GM20000 (cell line): ENCODE results near the gene TEAD1.
"Not testable (repeated sequence)": the region's sequence is repeated elsewhere in the genome, so short reads cannot be mapped to it uniquely, and the experiment has no call there.

Source experiments
- DNase-seq: peaks from one replicate; pipeline ENCODE4 v3.0.0; 2012; ENCODE audit warnings: low spot score
- TF ChIP-seq, protein P1 (sequence below): IDR thresholded peaks from 2 replicates; pipeline ENCODE4 v1.5.1; 2012; ENCODE audit warnings: mild to moderate bottlenecking, control low read depth; ENCODE audit errors: extremely low read depth, missing control alignments

TEAD1 gene

DNA sequence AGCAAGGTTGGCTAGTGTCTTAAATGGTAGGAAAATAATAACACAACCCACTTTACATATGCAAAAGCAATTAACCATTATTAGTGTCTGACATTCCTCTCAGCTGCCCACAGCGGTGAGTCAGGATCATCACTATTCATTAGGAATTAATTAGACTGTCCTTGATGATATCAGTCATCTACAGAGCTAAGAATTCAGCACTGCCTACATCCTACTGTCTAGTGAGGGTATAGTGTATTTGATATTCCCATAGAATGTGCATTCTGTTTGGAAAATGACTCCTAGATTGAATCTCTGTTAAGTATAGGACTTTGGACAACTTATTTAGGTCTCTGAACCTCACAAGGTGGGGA, 82.2 kb downstream of the TEAD1 start:
- no peak for DNase-seq
- TF ChIP-seq, protein P1, sequence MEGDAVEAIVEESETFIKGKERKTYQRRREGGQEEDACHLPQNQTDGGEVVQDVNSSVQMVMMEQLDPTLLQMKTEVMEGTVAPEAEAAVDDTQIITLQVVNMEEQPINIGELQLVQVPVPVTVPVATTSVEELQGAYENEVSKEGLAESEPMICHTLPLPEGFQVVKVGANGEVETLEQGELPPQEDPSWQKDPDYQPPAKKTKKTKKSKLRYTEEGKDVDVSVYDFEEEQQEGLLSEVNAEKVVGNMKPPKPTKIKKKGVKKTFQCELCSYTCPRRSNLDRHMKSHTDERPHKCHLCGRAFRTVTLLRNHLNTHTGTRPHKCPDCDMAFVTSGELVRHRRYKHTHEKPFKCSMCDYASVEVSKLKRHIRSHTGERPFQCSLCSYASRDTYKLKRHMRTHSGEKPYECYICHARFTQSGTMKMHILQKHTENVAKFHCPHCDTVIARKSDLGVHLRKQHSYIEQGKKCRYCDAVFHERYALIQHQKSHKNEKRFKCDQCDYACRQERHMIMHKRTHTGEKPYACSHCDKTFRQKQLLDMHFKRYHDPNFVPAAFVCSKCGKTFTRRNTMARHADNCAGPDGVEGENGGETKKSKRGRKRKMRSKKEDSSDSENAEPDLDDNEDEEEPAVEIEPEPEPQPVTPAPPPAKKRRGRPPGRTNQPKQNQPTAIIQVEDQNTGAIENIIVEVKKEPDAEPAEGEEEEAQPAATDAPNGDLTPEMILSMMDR, result no peak

DNA sequence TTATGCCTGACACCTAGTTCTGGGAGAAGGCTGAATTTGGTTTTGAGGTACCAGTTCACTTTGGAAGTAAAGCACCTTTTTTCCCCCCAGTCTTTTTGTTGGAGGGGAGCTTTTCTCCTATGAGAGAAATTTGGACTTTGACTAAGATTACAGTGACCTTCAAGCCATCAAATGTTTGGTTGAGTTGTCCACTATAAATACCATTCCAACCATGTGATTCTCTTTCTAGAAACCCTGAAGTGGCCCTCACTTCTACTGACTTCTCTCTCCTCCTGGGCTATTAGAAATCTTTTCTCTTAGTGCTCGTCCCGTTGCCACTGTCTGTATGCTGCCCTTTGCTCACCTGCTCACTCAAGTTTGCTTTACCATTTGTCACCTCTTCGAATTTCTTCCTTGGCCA, 82.6 kb downstream of the TEAD1 start:
- DNase-seq, result no peak
- TF ChIP-seq, protein P1, result no peak

DNA sequence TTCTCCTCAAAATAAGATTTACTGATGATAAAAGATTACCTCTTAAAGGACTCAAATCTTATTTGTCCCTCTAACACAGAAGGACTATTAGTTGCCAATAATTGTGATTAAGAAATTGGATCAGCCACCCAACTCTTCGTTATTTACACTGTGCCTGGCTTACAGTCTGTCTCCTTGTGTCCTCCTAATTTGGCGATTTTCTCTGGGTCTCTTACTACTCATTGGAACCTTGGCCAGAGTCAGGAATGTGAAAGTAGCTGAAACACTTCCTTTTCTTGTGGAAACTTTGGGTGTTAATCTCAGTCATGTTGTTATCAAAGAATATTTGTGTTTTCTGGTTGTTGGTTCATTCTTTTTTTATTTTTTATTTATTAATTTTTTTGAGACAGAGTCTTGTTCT, 83.2 kb downstream of the TEAD1 start:
- TF ChIP-seq, protein P1, result no peak
- DNase-seq, result no peak

DNA sequence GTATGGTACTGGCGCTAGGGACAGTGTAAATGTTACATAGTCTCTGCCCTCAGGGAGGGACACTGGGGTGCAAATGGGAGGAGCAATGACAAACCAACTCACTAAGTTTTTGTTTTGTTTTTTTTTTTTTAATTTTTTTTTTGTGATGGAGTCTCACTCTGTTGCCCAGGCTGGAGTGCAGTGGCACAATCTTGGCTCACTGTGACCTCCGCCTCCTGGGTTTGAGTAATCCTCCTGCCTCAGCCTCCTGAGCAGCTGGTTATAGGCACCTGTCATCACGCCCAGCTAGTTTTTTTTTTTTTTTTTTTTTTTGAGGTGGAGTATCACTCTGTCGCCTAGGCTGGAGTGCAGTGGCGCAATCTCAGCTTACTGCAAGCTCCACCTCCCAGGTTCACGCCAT, 83.9 kb downstream of the TEAD1 start:
- DNase-seq, result not testable (repeated sequence)

DNA sequence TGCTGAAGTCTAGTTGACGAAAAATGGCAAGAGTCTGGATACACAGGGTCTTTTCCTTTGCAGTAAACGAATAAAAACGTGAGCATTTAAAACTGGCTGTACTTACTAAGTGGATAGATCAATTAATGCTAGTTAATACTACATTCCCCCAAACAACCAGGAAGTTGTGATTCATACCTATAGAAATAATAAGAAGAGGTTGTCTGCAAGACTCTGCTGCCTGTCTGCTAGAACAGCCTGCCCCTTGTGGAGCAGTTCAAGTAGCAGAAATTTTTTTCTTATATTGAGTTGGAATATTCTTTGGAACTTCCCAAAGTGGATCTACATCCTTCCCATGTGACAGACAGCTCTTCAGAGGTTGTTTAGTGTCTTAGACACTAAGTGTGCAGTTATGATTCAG, 86.8 kb downstream of the TEAD1 start:
- DNase-seq, result no peak
- TF ChIP-seq, protein P1, result no peak

DNA sequence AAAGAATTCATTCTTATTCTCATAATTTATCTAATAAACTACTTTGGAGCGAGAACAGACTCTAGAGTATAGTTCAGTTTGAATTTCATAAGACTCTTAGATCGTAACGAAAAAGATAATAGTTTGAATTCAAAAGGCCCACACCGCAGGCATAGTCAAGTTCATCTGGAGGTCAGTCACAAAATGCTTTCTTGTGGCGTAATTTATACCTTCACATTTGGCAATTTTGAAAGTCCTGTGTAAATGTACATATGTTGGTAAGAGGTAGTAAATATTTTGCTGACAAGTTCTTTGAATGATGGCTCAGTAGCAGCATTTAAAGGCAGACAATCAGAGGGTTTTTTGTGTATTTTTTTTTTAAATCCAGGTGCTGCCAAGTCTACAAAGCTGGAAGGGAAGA, 88.1 kb downstream of the TEAD1 start:
- TF ChIP-seq, protein P1, result no peak
- no peak for DNase-seq

DNA sequence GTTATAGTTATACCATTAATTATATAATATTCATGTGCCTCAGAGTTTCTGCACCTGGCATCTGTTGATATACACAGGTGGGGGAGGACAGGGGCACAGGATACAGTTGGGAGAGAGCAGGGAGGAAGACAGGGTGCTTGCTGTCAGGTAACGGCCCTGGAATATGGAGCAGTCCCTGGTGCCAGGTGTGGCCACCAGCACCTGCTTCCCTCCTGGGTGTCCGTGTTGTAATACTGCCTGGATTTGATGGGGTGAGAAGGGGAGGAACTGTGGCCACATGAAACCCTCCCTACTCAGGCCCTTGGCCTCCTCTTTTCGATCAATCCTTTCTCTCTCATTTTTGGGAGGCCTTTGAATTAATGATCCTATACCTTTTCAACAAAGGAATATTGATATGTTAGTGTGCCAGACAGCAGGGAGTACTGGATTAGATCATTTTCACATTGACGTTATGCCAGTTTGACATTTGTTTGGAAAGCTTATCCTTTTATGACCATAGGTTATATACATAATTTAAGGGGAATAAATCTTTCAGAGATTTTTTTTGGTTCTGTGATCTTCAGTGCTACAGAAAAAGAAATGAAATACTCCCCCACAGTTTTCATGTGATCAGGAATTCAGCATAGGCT, 88.6 kb downstream of the TEAD1 start:
- DNase-seq, result no peak
- TF ChIP-seq, protein P1, result no peak

DNA sequence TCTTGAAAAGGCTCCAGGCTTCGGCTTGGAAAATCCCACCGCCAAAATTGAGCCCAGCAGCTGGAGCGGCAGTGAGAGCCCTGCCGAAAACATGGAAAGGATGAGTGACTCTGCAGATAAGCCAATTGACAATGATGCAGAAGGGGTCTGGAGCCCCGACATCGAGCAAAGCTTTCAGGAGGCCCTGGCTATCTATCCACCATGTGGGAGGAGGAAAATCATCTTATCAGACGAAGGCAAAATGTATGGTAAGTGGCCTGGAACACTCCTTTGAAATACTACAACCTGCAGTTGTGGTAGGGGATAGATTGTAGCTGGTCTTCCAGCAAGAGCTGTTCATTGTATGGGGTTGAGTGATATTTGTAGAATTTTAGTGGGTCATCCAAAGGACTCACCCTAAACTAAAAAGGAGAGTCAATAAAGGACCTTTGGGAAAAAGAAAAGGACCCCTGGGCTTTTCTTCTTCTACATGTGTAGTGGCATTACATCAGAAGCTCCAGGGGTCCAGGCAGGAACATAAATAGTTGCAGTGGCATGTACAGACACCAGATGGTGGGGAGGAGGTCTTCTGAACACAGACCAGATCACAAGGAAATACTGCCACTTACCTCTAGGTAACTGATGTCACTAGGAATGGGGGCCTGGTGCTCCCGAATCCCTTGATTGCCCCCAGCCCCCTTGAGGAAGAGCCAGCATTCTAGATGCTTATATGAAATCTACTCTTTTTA, 90.1 kb downstream of the TEAD1 start:
- TF ChIP-seq, protein P1, result no peak
- DNase-seq, result no peak
